AG04449 (cell line): ENCODE data around the gene SMIM33.

Experiments
- CTCF ChIA-PET: fragments of 350-600 bp; formaldehyde crosslinking; extraction: SDS; loops from one replicate; lab custom pipeline; 2021; ENCODE audit warnings: antibody characterized with exemption; lab: Yijun Ruan, JAX
- POLR2A ChIA-PET: fragments of 400-600, 350-600 bp; formaldehyde crosslinking; extraction: SDS; loops from one replicate; lab custom pipeline; 2020; ENCODE audit warnings: antibody characterized with exemption, inconsistent platforms; lab: Yijun Ruan, JAX
- DNase-seq: peaks from one replicate; pipeline ENCODE4 v3.0.0-alpha.2; 2010; ENCODE audit warnings: low read depth, low spot score
- H3K4me3 ChIP-seq: 2 replicates; pipeline ENCODE4 v1.5.1; 2011; ENCODE audit warnings: low read depth, mild to moderate bottlenecking, control low read depth, low read length
- CTCF ChIP-seq: IDR thresholded peaks from one replicate; pipeline ENCODE4 v1.5.1; 2011; ENCODE audit warnings: mild to moderate bottlenecking, moderate library complexity, low read length, control low read depth, inconsistent platforms; ENCODE audit not compliant: insufficient read depth; ENCODE audit errors: missing control alignments

SMIM33 gene

GRCh38 chr5:139454568-139455290 is 16.1 kb upstream of the SMIM33 start:
- no peak for DNase-seq
- POLR2A ChIA-PET: no interaction called here
- H3K4me3 ChIP-seq: no peak overlapping the region
- CTCF ChIA-PET: interaction anchor here (1.1 to 2.2 kb wide), 2 partner anchors 9 to 59 kb away, joined by 3 to 7 read pairs; no protein-coding TSS in a partner anchor
- TF ChIP-seq CTCF: no peak

- no peak for DNase-seq
- no peak overlapping the region for H3K4me3 ChIP-seq
- ChIA-PET POLR2A (no interaction called here), CTCF (interaction anchor here (2.2 kb wide), 1 partner anchor 11 kb away, joined by 7 read pairs; no protein-coding TSS in a partner anchor)
- TF ChIP-seq CTCF: no peak
These were observed 14.0 kb upstream of the SMIM33 start for GRCh38 chr5:139456776-139457175.

GRCh38 chr5:139457241-139457640 is 13.6 kb upstream of the SMIM33 start:
- ChIA-PET CTCF (interaction anchor here (0.9 to 3.4 kb wide), 2 partner anchors 9 to 56 kb away, joined by 3 to 10 read pairs; no protein-coding TSS in a partner anchor), POLR2A (no interaction called here)
- DNase-seq: no peak
- TF ChIP-seq CTCF: no peak
- H3K4me3 ChIP-seq: no peak overlapping the region

- H3K4me3 ChIP-seq: no peak overlapping the region
- no peak for TF ChIP-seq CTCF
- POLR2A ChIA-PET: interaction anchor here (0.7 kb wide), 1 partner anchor 11 kb away, joined by 3 read pairs; no protein-coding TSS in a partner anchor
- DNase-seq: no peak
- CTCF ChIA-PET: interaction anchor here (0.9 to 3.4 kb wide), 2 partner anchors 10 to 56 kb away, joined by 3 to 10 read pairs; no protein-coding TSS in a partner anchor
These were observed 13.0 kb upstream of the SMIM33 start for GRCh38 chr5:139457653-139458306.

- no peak for TF ChIP-seq CTCF
- CTCF ChIA-PET: interaction anchor here (3.4 kb wide), 1 partner anchor 55 kb away, joined by 10 read pairs; no protein-coding TSS in a partner anchor
- no peak overlapping the region for H3K4me3 ChIP-seq
- POLR2A ChIA-PET: no interaction called here
- peak; percentile 24 for DNase-seq
These were observed 12.0 kb upstream of the SMIM33 start for GRCh38 chr5:139458580-139459407.
